ENCODE measurements around the gene OTUB2. TPM values are rescaled to one million over a fixed set of nuclear protein-coding genes. Genes with fewer than 3 reads are reported as not detected.

The OTUB2 gene
- total and polyA plus RNA-seq, 2 donors (not counting 3 experiments of a cell fraction or from before 2014, with no cell fraction given) = 0.70 to 1.6 TPM

DNA sequence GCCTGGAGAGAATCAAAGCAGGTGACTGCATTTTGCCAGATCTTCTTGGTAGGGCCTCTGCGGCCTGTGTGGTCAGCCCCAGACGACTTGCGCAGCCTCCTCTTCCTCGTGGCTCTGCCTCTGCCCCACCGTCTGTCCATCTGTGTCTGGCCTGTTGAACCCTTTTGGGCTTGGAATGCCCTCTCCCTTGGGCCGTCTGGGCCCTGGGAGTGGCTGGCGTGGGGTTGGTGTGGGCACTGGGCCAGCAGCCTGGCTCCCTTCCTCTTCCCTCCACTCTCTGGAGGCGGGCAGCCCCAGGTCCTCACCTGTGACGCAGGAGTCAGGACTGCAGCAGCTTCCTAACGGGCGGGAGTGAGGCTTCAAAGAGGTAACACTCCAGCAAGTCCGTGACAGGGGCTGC, 38.8 kb upstream of the OTUB2 start:
- no peaks in the 10 kb centered on the region for H3K27me3 ChIP-seq (ENCODE audit: control insufficient read depth in 2 of 2, insufficient read depth in 2 of 2, low read length in 2 of 2)
- CTCF ChIA-PET = no interaction called here
- no peak overlapping the region for H3K27ac ChIP-seq (ENCODE audit: insufficient read depth, low read depth, low read length)
- no peak overlapping the region for H3K9ac ChIP-seq (replicated peaks; ENCODE audit: extremely low read depth, insufficient read depth, low read length)
- dilution Hi-C loops (cut with MboI; ENCODE audit: extremely low pct_ligation_motif_present, low sequenced_read_pairs) = no loop called here
- no peaks in the 10 kb centered on the region for H3K9me3 ChIP-seq (replicated peaks; ENCODE audit: control insufficient read depth, insufficient read depth, low read length)
- DNase-seq (ENCODE audit: low read depth, low spot score) (no peak), FAIRE-seq (no peak)
- intact Hi-C loops (cut with micrococcal nuclease) = no loop called here
- H4K20me1 ChIP-seq (replicated peaks; ENCODE audit: control insufficient read depth, extremely low read depth, insufficient read depth, low read length) = no peaks in the 10 kb centered on the region
- no TSS peak for BruUV-seq (replicated peaks)
- no peaks in the 10 kb centered on the region for H3K36me3 ChIP-seq (ENCODE audit: control insufficient read depth in 2 of 2, extremely low read depth in 1 of 2, insufficient read depth in 2 of 2, low read length in 2 of 2)
- no peaks in the 10 kb centered on the region for H3K9me1 ChIP-seq (replicated peaks; ENCODE audit: control insufficient read depth, extremely low read depth, insufficient read depth, low read length)
- no peak overlapping the region for H3K4me2 ChIP-seq (ENCODE audit: insufficient read depth, low read length)
- H3K4me3 ChIP-seq (replicated peaks in 1 of 3; ENCODE audit: insufficient read depth in 1 of 3, low read depth in 1 of 3, low read length in 3 of 3) = no peak overlapping the region
- POLR2A ChIA-PET = no interaction called here
- no peaks in the 10 kb centered on the region for H3K4me1 ChIP-seq (ENCODE audit: control insufficient read depth, extremely low read depth, insufficient read depth, low read length)
- H2AFZ ChIP-seq (ENCODE audit: low read depth, low read length) = no peak overlapping the region
- TF ChIP-seq GATA2 (IDR thresholded peaks at IDR 0.05; ENCODE audit: insufficient read depth, insufficient read length, low read depth, low read length) (no peak), POLR2AphosphoS5 (IDR thresholded peaks at IDR 0.05; ENCODE audit: insufficient read depth, low read depth, low read length) (no peak), JUN (IDR thresholded peaks at IDR 0.05; ENCODE audit: borderline replicate concordance, insufficient read depth, insufficient read length, low read depth) (no peak), EZH2 (IDR thresholded peaks at IDR 0.05; ENCODE audit: borderline replicate concordance, low read depth, low read length, severe bottlenecking) (no peak), FOS (IDR thresholded peaks at IDR 0.05; ENCODE audit: borderline replicate concordance, insufficient read depth, low read length) (no peak), POLR2A (IDR thresholded peaks at IDR 0.05; ENCODE audit: low read depth, low read length) (no peak), MYC (IDR thresholded peaks at IDR 0.05; ENCODE audit: low read depth, low read length) (no peak)
- TF ChIP-seq, protein P1, sequence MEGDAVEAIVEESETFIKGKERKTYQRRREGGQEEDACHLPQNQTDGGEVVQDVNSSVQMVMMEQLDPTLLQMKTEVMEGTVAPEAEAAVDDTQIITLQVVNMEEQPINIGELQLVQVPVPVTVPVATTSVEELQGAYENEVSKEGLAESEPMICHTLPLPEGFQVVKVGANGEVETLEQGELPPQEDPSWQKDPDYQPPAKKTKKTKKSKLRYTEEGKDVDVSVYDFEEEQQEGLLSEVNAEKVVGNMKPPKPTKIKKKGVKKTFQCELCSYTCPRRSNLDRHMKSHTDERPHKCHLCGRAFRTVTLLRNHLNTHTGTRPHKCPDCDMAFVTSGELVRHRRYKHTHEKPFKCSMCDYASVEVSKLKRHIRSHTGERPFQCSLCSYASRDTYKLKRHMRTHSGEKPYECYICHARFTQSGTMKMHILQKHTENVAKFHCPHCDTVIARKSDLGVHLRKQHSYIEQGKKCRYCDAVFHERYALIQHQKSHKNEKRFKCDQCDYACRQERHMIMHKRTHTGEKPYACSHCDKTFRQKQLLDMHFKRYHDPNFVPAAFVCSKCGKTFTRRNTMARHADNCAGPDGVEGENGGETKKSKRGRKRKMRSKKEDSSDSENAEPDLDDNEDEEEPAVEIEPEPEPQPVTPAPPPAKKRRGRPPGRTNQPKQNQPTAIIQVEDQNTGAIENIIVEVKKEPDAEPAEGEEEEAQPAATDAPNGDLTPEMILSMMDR (IDR thresholded peaks at IDR 0.05; ENCODE audit: extremely low read depth in 1 of 2, insufficient read depth in 1 of 2, low read depth in 1 of 2, low read length in 2 of 2) = no peak
- TF ChIP-seq, protein P2, sequence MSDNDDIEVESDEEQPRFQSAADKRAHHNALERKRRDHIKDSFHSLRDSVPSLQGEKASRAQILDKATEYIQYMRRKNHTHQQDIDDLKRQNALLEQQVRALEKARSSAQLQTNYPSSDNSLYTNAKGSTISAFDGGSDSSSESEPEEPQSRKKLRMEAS (IDR thresholded peaks at IDR 0.05; ENCODE audit: insufficient read depth, insufficient read length) = no peak
- no peaks in the 10 kb centered on the region for H3K79me2 ChIP-seq (ENCODE audit: control insufficient read depth, insufficient read depth, low read length)
